Activated naive CD4-positive, alpha-beta T cell treated with anti-CD3 and anti-CD28 coated beads for 36 hours (primary cell): ENCODE measurements around the gene PRKCE. TPM values are rescaled to one million over a fixed set of nuclear protein-coding genes. Genes with fewer than 3 reads are reported as not detected.
"Not testable (repeated sequence)": the region's sequence is repeated elsewhere in the genome, so short reads cannot be mapped to it uniquely, and the experiment has no call there.

ENCODE experiments used
- CTCF ChIA-PET: fragments of 350-600 bp; sonication (Branson Sonifier 250); formaldehyde crosslinking; loops from one replicate; lab custom pipeline; 2021; ENCODE audit warnings: antibody characterized with exemption; lab: Charles Lee
- DNase-seq: peaks from one replicate; pipeline ENCODE4 v3.0.0-alpha.2; 2020
- H3K27ac Mint-ChIP-seq: one replicate; pipeline ENCODE4 v1.8.0; 2021; ENCODE audit warnings: mild to moderate bottlenecking, mixed read lengths
- H3K27me3 Mint-ChIP-seq: one replicate; pipeline ENCODE4 v1.8.0; 2021; ENCODE audit warnings: low read depth, mixed read lengths
- H3K36me3 Mint-ChIP-seq: one replicate; pipeline ENCODE4 v1.8.0; 2021; ENCODE audit warnings: low read depth, mixed read lengths
- H3K4me1 Mint-ChIP-seq: one replicate; pipeline ENCODE4 v1.8.0; 2021; ENCODE audit warnings: low read depth, mixed read lengths
- H3K4me3 Mint-ChIP-seq: one replicate; pipeline ENCODE4 v1.8.0; 2021; ENCODE audit warnings: mild to moderate bottlenecking, moderate library complexity, mixed read lengths
- H3K9me3 Mint-ChIP-seq: one replicate; pipeline ENCODE4 v1.8.0; 2021; ENCODE audit warnings: mixed read lengths
- intact Hi-C: fragments of 100-400 bp; cut with micrococcal nuclease; formaldehyde crosslinking; loops from one replicate; pipeline ENCODE4 v1.15.1; 2023
- total RNA-seq, 2 experiments: library from RNA; stranded (reverse); gene quantifications; one replicate each; pipeline ENCODE4 v1.2.3, GENCODE V29; 2021

The PRKCE gene
- total RNA-seq, 2 experiments from 2014 or later, result 9.4 to 10.6 TPM

GRCh38 chr2:45917561-45918176, 266.2 kb downstream of the PRKCE start:
- H3K9me3 Mint-ChIP-seq, H3K4me1 Mint-ChIP-seq, H3K4me3 Mint-ChIP-seq, H3K27me3 Mint-ChIP-seq, H3K36me3 Mint-ChIP-seq, intact Hi-C loops, H3K27ac Mint-ChIP-seq, DNase-seq: not testable (repeated sequence)
- CTCF ChIA-PET, result interaction anchor here (0.7 kb wide), 1 partner anchor 1982 kb away, joined by 3 read pairs; no protein-coding TSS in a partner anchor

GRCh38 chr2:45918463-45919159, 267.1 kb downstream of the PRKCE start:
- H3K9me3 Mint-ChIP-seq, result no peaks in the 10 kb centered on the region
- H3K27me3 Mint-ChIP-seq, result no peaks in the 10 kb centered on the region
- no peak for DNase-seq
- CTCF ChIA-PET, result interaction anchor here (0.7 to 1.0 kb wide), 2 partner anchors 140 to 1983 kb away, joined by 3 read pairs; no protein-coding TSS in a partner anchor
- no peaks in the 10 kb centered on the region for H3K36me3 Mint-ChIP-seq
- H3K4me3 Mint-ChIP-seq, result no peak overlapping the region
- intact Hi-C loops, result no loop called here
- no peaks in the 10 kb centered on the region for H3K4me1 Mint-ChIP-seq
- no peak overlapping the region for H3K27ac Mint-ChIP-seq

- no peaks in the 10 kb centered on the region for H3K9me3 Mint-ChIP-seq
- no peaks in the 10 kb centered on the region for H3K4me1 Mint-ChIP-seq
- no peak overlapping the region for H3K4me3 Mint-ChIP-seq
- CTCF ChIA-PET, result interaction anchor here (1.0 kb wide), 1 partner anchor 141 kb away, joined by 3 read pairs; no protein-coding TSS in a partner anchor
- H3K36me3 Mint-ChIP-seq, result no peaks in the 10 kb centered on the region
- H3K27me3 Mint-ChIP-seq, result no peaks in the 10 kb centered on the region
- intact Hi-C loops, result no loop called here
- no peak for DNase-seq
- no peak overlapping the region for H3K27ac Mint-ChIP-seq
Observed at GRCh38 chr2:45919160-45919650, 267.7 kb downstream of the PRKCE start.

DNA sequence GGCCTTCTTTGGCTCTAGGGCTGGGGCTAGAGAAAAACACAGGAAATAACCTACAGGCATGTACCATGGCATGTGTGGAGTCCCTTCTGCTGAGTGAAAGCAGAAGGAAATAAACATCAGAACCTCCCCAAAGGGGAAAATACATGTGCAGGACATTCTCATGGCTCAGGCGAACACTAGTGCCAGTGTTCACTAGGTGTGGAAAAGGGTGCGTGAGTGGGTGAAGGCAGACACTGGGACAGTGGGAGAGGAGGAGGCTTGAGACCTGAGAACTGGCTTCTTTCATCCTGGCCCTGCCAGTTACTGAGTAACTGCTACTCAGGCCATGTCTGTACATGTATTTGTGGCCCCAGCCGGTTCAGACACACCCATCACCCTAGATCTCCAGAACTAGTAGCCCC, 268.2 kb downstream of the PRKCE start:
- Mint-ChIP-seq H3K36me3 (no peaks in the 10 kb centered on the region), H3K4me3 (no peak overlapping the region), H3K27ac (no peak overlapping the region), H3K4me1 (no peaks in the 10 kb centered on the region), H3K9me3 (no peaks in the 10 kb centered on the region), H3K27me3 (no peaks in the 10 kb centered on the region)
- DNase-seq, result no peak
- intact Hi-C loops, result no loop called here
- CTCF ChIA-PET, result interaction anchor here (1.7 kb wide), 1 partner anchor 16 kb away, joined by 5 read pairs; no protein-coding TSS in a partner anchor

- CTCF ChIA-PET, result interaction anchor here (1.2 kb wide), 1 partner anchor 48 kb away, joined by 3 read pairs; no protein-coding TSS in a partner anchor
- intact Hi-C loops, result no loop called here
- H3K4me1 Mint-ChIP-seq, result no peaks in the 10 kb centered on the region
Observed at GRCh38 chr2:45921921-45922320, 270.4 kb downstream of the PRKCE start.

DNA sequence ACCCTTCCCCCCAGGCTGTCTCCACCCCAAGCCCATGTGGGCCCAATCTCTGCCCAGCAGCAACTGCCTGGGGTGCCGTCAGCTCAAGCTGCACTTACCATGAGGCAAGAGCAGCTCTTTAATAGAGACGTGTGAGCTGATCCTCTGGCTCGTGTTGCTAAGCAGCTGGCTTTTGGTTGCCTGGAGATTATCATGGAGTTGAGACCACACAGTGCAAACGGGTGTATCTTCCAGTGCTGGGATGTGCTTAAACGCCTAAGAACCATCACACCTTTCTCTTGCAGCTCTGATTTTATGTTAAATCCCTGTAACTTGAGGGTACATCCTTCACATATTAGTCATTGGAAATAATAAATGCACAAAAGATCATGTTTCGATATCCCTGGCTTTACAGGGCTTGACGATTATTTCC, 271.1 kb downstream of the PRKCE start:
- H3K27ac Mint-ChIP-seq, result no peak overlapping the region
- no peaks in the 10 kb centered on the region for H3K36me3 Mint-ChIP-seq
- intact Hi-C loops, result no loop called here
- no peaks in the 10 kb centered on the region for H3K4me1 Mint-ChIP-seq
- CTCF ChIA-PET, result no interaction called here
- H3K27me3 Mint-ChIP-seq, result no peaks in the 10 kb centered on the region
- no peaks in the 10 kb centered on the region for H3K9me3 Mint-ChIP-seq
- H3K4me3 Mint-ChIP-seq, result no peak overlapping the region
- DNase-seq, result no peak

More at GRCh38 chr2:45921921-45922320, 270.4 kb downstream of the PRKCE start:
- Mint-ChIP-seq H3K27ac (no peak overlapping the region), H3K36me3 (no peaks in the 10 kb centered on the region), H3K9me3 (no peaks in the 10 kb centered on the region), H3K4me3 (no peak overlapping the region), H3K27me3 (no peaks in the 10 kb centered on the region)
- no peak for DNase-seq

GRCh38 chr2:45923701-45924100, 272.2 kb downstream of the PRKCE start:
- intact Hi-C loops, result no loop called here
- no peak overlapping the region for H3K27ac Mint-ChIP-seq
- no peaks in the 10 kb centered on the region for H3K27me3 Mint-ChIP-seq

DNA sequence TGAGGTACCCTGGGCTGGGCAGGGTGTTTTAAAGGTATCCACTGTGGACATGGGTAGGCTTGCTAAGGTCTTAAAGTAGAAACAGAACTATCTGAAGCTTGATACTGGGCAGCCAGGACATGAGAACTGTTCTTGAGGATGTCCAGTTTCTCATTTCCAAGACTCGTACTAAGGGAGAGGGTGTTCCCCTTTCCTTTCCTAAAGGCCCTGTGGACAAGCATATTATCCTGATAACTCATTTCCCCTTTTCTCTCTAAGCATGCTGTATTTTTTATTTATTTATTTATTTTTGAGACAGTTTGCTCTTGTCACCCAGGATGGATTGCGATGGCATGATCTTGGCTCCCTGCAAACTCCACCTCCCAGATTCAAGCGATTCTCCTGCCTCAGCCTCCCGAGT, 273.6 kb downstream of the PRKCE start:
- no peak overlapping the region for H3K4me3 Mint-ChIP-seq
- no peaks in the 10 kb centered on the region for H3K27me3 Mint-ChIP-seq
- no peaks in the 10 kb centered on the region for H3K36me3 Mint-ChIP-seq
- no peak for DNase-seq
- H3K9me3 Mint-ChIP-seq, result no peaks in the 10 kb centered on the region
- CTCF ChIA-PET, result interaction anchor here (0.6 kb wide), 1 partner anchor 376 kb away, joined by 8 read pairs; no protein-coding TSS in a partner anchor
- H3K4me1 Mint-ChIP-seq, result no peaks in the 10 kb centered on the region
- H3K27ac Mint-ChIP-seq, result no peak overlapping the region
- intact Hi-C loops, result no loop called here

More at GRCh38 chr2:45923701-45924100, 272.2 kb downstream of the PRKCE start:
- Mint-ChIP-seq H3K4me3 (no peak overlapping the region), H3K36me3 (no peaks in the 10 kb centered on the region), H3K9me3 (no peaks in the 10 kb centered on the region), H3K4me1 (no peaks in the 10 kb centered on the region)
- no peak for DNase-seq
- CTCF ChIA-PET, result no interaction called here

- Mint-ChIP-seq H3K4me3 (no peak overlapping the region), H3K36me3 (no peaks in the 10 kb centered on the region), H3K27ac (no peak overlapping the region), H3K27me3 (no peaks in the 10 kb centered on the region), H3K4me1 (no peaks in the 10 kb centered on the region), H3K9me3 (no peaks in the 10 kb centered on the region)
- CTCF ChIA-PET, result interaction anchor here (0.6 kb wide), 1 partner anchor 377 kb away, joined by 8 read pairs; no protein-coding TSS in a partner anchor
- no peak for DNase-seq
- intact Hi-C loops, result no loop called here
Observed at GRCh38 chr2:45925636-45926366, 274.3 kb downstream of the PRKCE start.

- Mint-ChIP-seq H3K4me1 (no peaks in the 10 kb centered on the region), H3K27ac (no peak overlapping the region), H3K4me3 (no peak overlapping the region), H3K27me3 (no peaks in the 10 kb centered on the region), H3K36me3 (no peaks in the 10 kb centered on the region), H3K9me3 (no peaks in the 10 kb centered on the region)
- DNase-seq, result no peak
- intact Hi-C loops, result no loop called here
- CTCF ChIA-PET, result interaction anchor here (1.2 kb wide), 1 partner anchor 150 kb away, joined by 4 read pairs; no protein-coding TSS in a partner anchor
Observed at GRCh38 chr2:45928946-45929345, 277.5 kb downstream of the PRKCE start.

DNA sequence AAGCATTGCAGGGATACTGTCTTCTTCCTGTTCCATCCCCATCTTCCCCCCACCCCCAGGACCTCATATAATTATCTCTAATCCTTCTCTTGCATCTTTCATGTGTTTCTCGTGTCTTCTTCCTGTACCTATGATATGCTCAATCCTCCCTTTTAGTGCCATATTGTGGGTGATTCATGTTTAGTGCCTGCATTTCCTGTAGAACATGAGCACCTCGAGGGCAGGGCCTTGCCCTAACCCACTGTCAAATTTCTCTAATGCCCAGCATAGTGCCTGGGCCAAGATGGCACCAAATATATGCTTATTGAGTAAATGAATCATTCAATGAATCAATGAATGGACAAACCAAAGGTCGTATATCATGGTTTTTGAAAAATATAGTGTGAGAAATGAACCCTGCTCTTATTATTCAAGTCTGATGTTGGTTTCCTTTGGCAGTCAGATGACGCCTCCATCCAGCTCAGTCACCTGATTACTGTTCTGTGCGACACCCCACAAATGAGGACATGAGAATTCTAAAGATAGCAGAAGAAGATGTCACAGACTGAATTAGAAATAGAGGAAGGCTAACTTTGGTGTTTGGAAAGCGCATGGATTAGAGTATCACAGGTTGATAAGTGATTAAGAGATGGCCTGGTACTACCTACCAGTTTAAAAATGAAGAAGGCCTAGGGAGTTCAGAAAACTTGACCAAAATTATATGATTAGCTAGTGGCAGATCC, 278.4 kb downstream of the PRKCE start:
- H3K9me3 Mint-ChIP-seq, result no peaks in the 10 kb centered on the region
- CTCF ChIA-PET, result interaction anchor here (0.6 kb wide), 1 partner anchor 42 kb away, joined by 3 read pairs; no protein-coding TSS in a partner anchor
- no peak for DNase-seq
- intact Hi-C loops, result no loop called here
- H3K36me3 Mint-ChIP-seq, result no peaks in the 10 kb centered on the region
- H3K4me1 Mint-ChIP-seq, result no peaks in the 10 kb centered on the region
- H3K27ac Mint-ChIP-seq, result no peak overlapping the region
- no peaks in the 10 kb centered on the region for H3K27me3 Mint-ChIP-seq
- no peak overlapping the region for H3K4me3 Mint-ChIP-seq
